ENCODE data around the gene PDE10A.
"Not testable (repeated sequence)": the region's sequence is repeated elsewhere in the genome, so short reads cannot be mapped to it uniquely, and the experiment has no call there.

Gene PDE10A

DNA sequence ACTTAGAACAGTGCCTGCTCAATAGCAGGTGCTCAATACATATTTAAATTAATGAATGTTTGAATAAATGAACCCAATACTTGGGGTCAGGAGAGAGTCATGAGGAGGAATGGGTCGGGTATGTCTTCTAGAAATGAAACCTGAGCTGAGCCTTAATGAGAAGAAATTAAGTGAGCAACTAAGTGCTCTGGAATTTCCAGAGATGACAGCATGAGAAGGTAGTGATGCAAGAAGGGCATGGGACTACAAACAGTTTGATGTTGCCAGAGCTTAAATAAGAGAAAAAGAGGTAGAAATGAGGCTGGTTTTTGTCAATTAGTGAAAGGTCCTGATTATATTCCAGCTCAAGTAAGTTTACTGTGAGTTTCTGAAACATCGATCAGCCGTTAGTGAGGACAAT lies 82.9 kb downstream of the PDE10A start:
- no peak for DNase-seq

DNA sequence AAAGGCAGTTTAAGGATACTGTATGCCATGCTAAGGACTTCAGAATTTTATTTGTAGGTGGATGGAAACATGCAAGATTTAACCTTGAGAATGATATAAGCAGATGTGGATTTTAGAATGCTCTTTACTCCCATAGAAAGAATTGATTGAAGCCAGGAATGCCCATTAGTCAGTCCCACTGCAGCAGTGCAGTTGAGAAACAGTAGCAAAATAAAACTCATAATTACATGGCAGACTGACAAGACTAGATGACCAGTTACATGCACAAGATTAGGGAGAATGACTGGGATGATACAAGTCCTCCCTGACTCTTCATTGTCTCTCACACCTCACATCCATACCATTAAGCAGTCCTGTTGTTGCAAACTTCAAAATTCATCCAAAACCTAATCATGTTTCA lies 83.9 kb downstream of the PDE10A start:
- no peak for DNase-seq

DNA sequence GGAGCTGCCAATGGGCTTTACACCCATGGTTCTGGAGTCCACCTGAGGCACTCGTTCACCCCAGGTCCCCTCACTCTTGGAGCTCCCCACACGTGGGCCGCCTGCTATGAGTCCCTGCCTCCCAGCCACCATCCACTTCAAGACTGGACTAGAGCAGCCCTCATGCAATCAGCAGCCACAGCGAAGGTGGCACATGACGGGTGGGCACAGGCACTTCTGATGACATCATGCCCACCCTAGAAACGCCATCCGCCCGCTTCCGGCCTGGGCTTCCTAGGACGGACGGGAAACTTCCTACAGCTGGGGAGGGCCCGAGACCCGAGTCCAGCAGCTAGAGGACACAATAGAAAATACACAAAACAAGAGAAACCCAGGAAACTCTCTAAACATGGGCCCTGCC lies 85.5 kb downstream of the PDE10A start:
- no peak for DNase-seq

GRCh38 chr6:165575158-165575549 lies 87.9 kb downstream of the PDE10A start:
- no peak for DNase-seq

- no peak for DNase-seq
These were observed 88.6 kb downstream of the PDE10A start for GRCh38 chr6:165574220-165575157.

GRCh38 chr6:165573671-165574070 lies 89.4 kb downstream of the PDE10A start:
- no peak for DNase-seq

DNA sequence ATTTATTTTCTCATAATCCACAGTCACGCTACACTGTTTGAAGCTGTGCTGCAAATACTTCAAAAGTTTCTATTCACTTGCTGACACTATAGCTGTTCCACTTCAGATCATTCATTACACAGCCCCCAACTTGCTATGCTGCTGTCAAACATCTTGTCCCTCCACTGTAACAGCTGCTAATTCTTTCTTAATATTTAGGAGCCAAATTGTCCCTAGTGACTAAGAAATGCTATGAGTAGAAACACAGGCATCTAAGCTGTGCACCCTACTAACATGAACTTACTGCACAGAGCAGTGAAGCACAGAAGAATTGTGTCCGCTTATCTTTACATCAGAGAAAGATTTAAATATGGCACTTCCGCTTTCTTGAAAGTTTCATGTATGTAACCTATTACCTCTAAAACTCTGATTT lies 91.3 kb downstream of the PDE10A start:
- DNase-seq = no peak

DNA sequence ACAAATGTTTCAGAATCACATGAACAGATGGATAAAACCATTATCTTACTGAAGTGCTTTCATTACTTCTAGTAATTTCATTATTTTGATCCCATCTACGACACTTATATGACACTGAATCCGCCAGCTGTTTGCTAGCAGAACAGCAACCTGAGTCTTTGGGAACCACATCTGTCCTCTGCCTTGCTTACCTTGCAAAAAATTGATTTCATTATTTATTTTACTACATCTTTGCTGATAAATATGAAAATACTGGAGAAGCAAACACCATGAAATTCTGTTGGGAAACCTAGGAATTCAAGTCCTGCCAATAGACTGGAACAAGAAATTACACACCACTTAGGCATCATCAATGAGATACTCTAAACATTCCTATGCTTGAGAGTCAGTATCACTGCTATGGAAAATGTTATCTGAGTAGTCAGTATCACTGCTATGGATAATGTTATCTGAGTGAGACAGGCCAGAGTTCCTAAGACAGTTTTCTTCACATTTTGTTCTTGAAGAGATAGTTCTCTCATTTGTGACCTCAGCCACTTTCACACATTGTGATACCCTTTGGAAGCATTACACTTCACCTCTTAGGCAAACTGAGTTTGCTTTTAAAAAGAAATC lies 91.9 kb downstream of the PDE10A start:
- no peak for DNase-seq

GRCh38 chr6:165568326-165568725 lies 94.7 kb downstream of the PDE10A start:
- DNase-seq = no peak

GRCh38 chr6:165566088-165566828 lies 96.8 kb downstream of the PDE10A start:
- DNase-seq = no peak

- no peak for DNase-seq
These were observed 100.5 kb downstream of the PDE10A start for GRCh38 chr6:165562421-165563090.

- no peak for DNase-seq
These were observed 103.4 kb downstream of the PDE10A start for GRCh38 chr6:165559632-165560031.

- not testable (repeated sequence) for DNase-seq
These were observed 104.9 kb downstream of the PDE10A start for GRCh38 chr6:165558097-165558496.

- DNase-seq = no peak
These were observed 105.4 kb downstream of the PDE10A start for GRCh38 chr6:165557674-165558073.

- no peak for DNase-seq
These were observed 106.8 kb downstream of the PDE10A start for GRCh38 chr6:165556116-165556843.

DNA sequence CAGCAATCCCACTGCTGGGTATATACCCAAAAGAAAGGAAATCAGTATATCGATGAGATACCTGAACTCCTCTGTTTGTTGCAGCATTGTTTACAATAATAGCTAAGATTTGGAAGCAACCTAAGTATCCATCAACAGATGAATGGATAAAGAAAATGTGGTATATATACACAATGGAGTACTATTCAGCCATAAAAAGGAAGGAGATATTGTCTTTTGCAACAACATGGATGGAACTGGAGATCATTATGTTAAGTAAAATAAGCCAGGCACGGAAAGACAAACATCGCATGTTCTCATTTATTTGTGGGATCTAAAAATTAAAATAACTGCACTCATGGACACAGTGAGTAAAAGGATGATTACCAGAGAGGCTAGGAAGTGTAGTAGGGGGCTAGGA lies 108.4 kb downstream of the PDE10A start:
- not testable (repeated sequence) for DNase-seq

DNA sequence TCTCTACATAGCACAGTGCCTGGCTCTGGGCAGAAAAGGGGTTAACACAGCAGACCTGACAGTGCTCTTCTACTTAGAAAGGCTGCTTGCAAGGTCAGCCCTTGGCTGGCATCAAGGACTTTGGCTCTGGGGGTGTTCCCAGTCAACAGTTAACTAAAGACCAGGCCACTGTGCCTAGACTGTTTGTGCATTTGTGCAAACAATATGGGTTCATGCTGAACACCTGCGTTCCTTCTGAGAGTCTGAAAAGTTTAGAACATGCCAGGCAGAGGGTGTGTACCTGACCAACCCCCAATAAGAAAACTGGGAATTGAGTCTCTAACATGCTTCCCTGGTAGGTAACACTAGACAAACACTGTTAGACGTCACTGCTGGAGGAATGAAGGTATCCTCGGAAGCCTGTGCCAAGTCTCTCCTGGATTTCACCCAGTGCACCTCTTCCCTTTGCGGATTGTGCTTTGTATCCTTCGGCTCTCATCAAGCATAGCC lies 110.7 kb downstream of the PDE10A start:
- DNase-seq = no peak

DNA sequence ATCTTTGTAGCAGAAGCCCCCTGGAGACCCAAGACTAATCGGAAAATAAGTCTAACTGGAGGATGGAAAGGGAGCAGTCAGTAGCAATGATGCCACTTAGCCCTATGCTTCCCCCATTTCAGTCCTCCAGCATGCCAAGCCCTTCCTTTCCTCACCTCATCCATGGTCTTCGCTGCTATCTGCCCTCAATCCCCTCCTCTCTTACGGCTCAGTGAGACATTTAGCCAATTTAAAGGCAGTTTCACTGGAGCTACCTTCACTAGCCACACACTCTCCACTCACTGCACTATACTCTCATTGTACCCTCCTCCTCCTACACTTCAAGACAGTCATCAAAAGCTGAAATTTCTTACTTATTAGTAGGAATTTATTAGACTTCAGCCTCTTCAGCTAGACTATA lies 111.2 kb downstream of the PDE10A start:
- DNase-seq = no peak

GRCh38 chr6:165548450-165548849 lies 114.6 kb downstream of the PDE10A start:
- no peak for DNase-seq

- DNase-seq = no peak
These were observed 117.2 kb downstream of the PDE10A start for GRCh38 chr6:165545806-165546205.

- DNase-seq = no peak
These were observed 119.3 kb downstream of the PDE10A start for GRCh38 chr6:165543781-165544180.

GRCh38 chr6:165536911-165537310 lies 126.1 kb downstream of the PDE10A start:
- DNase-seq = no peak
